Prostate gland (tissue), 2 donors: ENCODE results near the gene ENOSF1.

Experiments used
- CTCF ChIP-seq, 4 experiments: fragments of 200-600 bp in 2 of 4; fragments of 450-650 bp in 2 of 4; sonication (generic) in 2 of 4; IDR thresholded peaks; 1 replicate in 3 of 4; 2 replicates in 1 of 4; pipeline ENCODE4 v1.5.1; 2016 to 2019; ENCODE audit warnings: antibody characterized with exemption in 4 of 4, mild to moderate bottlenecking in 2 of 4, moderate library complexity in 2 of 4
- POLR2AphosphoS5 ChIP-seq: sonication (generic); formaldehyde crosslinking; IDR thresholded peaks from one replicate; pipeline ENCODE4 v1.6.1; 2017; ENCODE audit warnings: antibody characterized with exemption

GRCh38 chr18:673769-674168 is 38.7 kb downstream of the ENOSF1 start:
- TF ChIP-seq CTCF (IDR thresholded peaks at IDR 0.05) (no peak), POLR2AphosphoS5 (no peak)
